BE2C (cell line): Measurements from ENCODE around the gene TGFBRAP1.

ENCODE experiments used
- DNase-seq: peaks from one replicate; pipeline ENCODE4 v3.0.0-alpha.2; 2020
- H3K27me3 ChIP-seq: fragments of 250-450 bp; sonication (Bioruptor Pico); 2 replicates; pipeline ENCODE4 v1.5.1; 2020; ENCODE audit warnings: mild to moderate bottlenecking
- H3K36me3 ChIP-seq: fragments of 250-450 bp; sonication (Bioruptor Pico); 2 replicates; pipeline ENCODE4 v1.5.1; 2020; ENCODE audit warnings: mild to moderate bottlenecking
- H3K4me1 ChIP-seq: fragments of 250-450 bp; sonication (Bioruptor Pico); 2 replicates; pipeline ENCODE4 v1.5.1; 2020
- H3K4me3 ChIP-seq: 2 replicates; pipeline ENCODE4 v1.5.1; 2011; ENCODE audit warnings: low read depth, low read length
- H3K9me3 ChIP-seq: fragments of 250-450 bp; sonication (Bioruptor Pico); 2 replicates; pipeline ENCODE4 v1.5.1; 2020
- TF ChIP-seq, protein P1 (sequence below): IDR thresholded peaks from 2 replicates; pipeline ENCODE4 v1.5.1; 2012; ENCODE audit warnings: mild to moderate bottlenecking, low read depth, low read length

The TGFBRAP1 gene

DNA sequence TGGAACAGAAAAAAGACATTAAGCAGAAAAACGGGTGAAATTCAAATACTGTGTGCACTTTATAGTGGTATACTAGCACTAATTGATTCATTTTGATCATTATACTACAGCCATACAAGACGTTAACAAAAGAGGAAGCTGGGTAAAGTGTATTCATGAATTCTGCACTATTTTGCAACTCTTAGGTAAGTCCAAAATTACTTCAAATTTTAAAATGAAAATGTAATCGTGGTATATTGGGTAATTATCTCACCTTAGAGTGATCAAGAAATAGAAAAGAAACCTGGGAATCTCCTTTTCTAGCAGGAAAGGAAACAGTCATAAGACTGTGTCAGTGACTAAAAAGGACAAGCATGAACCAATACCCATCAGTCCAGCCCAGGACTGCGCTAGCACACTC is 5.4 kb downstream of the TGFBRAP1 start:
- Histone ChIP-seq H3K36me3 (no peaks in the 10 kb centered on the region), H3K27me3 (no peaks in the 10 kb centered on the region), H3K4me1 (no peaks in the 10 kb centered on the region), H3K9me3 (no peaks in the 10 kb centered on the region), H3K4me3 (no peak overlapping the region)
- TF ChIP-seq, protein P1, sequence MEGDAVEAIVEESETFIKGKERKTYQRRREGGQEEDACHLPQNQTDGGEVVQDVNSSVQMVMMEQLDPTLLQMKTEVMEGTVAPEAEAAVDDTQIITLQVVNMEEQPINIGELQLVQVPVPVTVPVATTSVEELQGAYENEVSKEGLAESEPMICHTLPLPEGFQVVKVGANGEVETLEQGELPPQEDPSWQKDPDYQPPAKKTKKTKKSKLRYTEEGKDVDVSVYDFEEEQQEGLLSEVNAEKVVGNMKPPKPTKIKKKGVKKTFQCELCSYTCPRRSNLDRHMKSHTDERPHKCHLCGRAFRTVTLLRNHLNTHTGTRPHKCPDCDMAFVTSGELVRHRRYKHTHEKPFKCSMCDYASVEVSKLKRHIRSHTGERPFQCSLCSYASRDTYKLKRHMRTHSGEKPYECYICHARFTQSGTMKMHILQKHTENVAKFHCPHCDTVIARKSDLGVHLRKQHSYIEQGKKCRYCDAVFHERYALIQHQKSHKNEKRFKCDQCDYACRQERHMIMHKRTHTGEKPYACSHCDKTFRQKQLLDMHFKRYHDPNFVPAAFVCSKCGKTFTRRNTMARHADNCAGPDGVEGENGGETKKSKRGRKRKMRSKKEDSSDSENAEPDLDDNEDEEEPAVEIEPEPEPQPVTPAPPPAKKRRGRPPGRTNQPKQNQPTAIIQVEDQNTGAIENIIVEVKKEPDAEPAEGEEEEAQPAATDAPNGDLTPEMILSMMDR = no peak
- DNase-seq = no peak

DNA sequence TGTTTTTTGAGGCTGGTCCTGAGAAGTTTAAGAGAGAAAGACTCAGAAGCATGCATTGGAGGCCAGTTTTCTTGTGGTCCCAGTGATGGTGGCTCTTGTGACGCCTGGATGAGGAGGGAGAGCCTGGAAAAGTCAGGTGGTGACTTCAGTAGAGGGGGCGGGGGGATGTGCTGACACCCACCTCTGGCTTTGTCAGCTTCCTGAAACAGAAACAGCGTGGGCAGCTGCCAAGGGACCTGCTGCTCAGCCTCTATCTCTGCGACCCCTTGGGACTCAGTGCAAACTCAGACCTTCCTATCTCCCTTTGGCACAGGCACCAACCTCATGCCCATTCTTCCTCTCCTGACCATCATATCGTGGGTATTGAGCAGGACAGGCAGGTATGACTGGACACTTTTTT is 6.4 kb downstream of the TGFBRAP1 start:
- Histone ChIP-seq H3K36me3 (no peaks in the 10 kb centered on the region), H3K4me1 (no peaks in the 10 kb centered on the region), H3K9me3 (no peaks in the 10 kb centered on the region), H3K4me3 (no peak overlapping the region), H3K27me3 (no peaks in the 10 kb centered on the region)
- TF ChIP-seq, protein P1 = no peak
- DNase-seq = no peak

DNA sequence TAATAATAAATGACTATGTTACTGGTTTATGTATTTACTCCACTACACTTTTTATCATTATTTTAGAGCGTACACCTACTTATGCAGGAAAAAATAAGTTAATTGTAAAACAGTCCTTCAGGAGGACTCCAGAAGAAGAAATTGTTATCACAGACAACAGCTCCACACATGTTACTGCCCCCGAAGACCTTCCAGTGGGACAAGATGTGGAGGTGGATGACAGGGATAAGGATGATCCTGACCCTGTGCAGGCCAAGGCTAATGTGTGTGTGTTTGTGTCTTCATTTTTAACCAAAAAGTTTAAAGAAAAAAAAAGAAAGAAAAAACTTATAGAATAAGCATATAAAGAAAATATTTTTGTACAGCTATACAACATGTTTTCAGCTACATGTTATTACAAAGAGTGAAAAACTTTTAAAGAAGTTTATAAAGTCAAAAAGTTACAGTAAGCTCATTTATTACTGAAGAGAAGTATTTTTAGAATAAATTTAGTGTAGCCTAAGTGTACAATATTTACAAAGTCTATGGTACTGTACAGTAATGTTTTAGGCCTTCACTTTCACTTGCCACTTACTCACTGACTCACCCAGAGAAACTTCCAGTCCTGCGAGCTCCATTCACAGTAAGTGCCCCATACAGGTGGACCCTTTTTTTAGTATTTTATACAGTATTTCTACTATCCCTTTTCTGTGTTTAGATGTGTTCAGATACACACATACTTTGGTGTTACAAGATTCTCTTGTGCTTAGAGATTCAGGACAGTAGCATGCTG is 7.5 kb downstream of the TGFBRAP1 start:
- H3K27me3 ChIP-seq = no peaks in the 10 kb centered on the region
- DNase-seq = no peak
- H3K9me3 ChIP-seq = no peaks in the 10 kb centered on the region
- H3K4me3 ChIP-seq = no peak overlapping the region
- no peaks in the 10 kb centered on the region for H3K36me3 ChIP-seq
- H3K4me1 ChIP-seq = no peaks in the 10 kb centered on the region
- TF ChIP-seq, protein P1 = no peak

DNA sequence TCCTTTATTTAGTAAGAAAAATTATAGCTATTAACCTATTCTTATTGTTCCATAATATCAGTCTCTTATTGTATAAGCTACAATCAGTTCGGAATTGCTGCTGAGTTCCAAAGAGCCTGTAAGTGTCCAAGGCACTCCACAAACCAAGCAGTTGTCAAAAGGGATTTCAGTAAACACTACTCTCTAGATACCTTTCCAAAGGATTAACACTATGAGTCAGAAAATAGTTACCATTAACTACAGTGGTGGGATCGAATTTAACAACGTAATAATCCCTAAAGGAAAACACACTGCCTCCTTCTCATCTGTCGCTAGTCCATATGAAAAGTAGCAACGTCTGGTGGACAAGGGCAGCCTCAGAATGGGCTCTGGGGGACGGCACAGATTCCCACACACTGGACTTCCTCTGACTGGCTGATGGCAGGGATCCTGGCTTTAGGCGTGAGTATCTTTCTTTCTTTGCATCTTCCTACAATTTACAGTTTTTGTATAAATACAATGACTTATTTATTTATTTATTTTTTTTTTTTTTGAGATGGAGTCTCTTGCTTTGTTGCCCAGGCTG is 8.8 kb downstream of the TGFBRAP1 start:
- H3K4me1 ChIP-seq = no peaks in the 10 kb centered on the region
- DNase-seq = no peak
- H3K4me3 ChIP-seq = no peak overlapping the region
- no peaks in the 10 kb centered on the region for H3K27me3 ChIP-seq
- no peaks in the 10 kb centered on the region for H3K9me3 ChIP-seq
- no peaks in the 10 kb centered on the region for H3K36me3 ChIP-seq
- TF ChIP-seq, protein P1 = no peak

DNA sequence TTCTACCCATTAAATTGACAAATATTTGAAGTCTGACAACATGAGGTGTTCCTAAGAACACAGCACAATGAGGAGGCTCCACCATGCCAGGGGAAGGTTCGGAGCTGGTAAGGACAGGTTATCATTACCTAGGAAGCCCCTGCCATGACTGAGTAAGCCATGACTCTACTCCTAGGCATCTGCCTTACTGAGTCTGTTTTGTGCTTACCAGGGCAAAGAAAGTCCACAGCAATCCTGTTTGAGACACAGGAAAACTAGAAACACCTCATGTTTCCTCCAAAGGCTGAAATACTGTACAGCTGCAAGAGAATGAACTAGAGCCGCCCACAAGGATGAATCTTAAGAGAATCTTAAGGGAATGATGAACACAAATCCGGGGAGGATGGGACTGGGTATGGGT is 11.6 kb downstream of the TGFBRAP1 start:
- H3K4me1 ChIP-seq = no peaks in the 10 kb centered on the region
- no peak for DNase-seq
- no peak overlapping the region for H3K4me3 ChIP-seq
- H3K27me3 ChIP-seq = no peaks in the 10 kb centered on the region
- no peaks in the 10 kb centered on the region for H3K36me3 ChIP-seq
- TF ChIP-seq, protein P1 = no peak
- H3K9me3 ChIP-seq = no peaks in the 10 kb centered on the region

DNA sequence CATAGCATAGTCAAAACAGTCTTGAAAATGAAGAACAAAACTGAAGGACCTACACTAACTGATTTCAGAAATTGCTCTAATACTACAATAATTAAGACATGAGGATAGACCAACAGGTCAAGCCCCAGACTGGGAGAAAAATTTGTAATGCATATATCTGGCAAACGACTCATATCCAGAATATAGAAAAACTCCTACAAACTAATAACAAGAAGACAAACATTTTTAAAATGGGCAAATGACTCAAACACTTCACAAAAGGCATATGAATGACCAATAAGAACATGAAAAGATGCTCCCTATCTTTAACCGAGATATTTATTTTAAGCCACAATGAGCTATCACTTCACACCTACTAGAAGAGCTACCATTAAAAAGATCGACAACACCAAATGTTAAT is 14.2 kb downstream of the TGFBRAP1 start:
- H3K27me3 ChIP-seq = no peaks in the 10 kb centered on the region
- no peak for DNase-seq
- TF ChIP-seq, protein P1 = no peak
- H3K4me1 ChIP-seq = no peaks in the 10 kb centered on the region
- no peaks in the 10 kb centered on the region for H3K9me3 ChIP-seq
- H3K4me3 ChIP-seq = no peak overlapping the region
- H3K36me3 ChIP-seq = no peaks in the 10 kb centered on the region
